ENCODE results near the gene DNMT3B. TPM values are rescaled to one million over a fixed set of nuclear protein-coding genes. Genes with fewer than 3 reads are reported as not detected.

Gene DNMT3B
- total and polyA plus RNA-seq, 2 donors (not counting 1 experiment from before 2014, with no cell fraction given) = 0.15 to 0.47 TPM

- no peaks in the 10 kb centered on the region for H3K4me1 ChIP-seq (ENCODE audit: control insufficient read depth in 2 of 2, insufficient read depth in 2 of 2, low read length in 2 of 2)
- POLR2A ChIA-PET = no interaction called here
Measured at GRCh38 chr20:32828029-32828680, 66.0 kb downstream of the DNMT3B start.

More at GRCh38 chr20:32828029-32828680, 66.0 kb downstream of the DNMT3B start:
- DNase-seq (no peak), ATAC-seq (ENCODE audit: low read depth) (no peak)
- Mint-ChIP-seq H3K9me3 (ENCODE audit: insufficient read depth) (no peaks in the 10 kb centered on the region), H3K4me1 (peaks cover 26% of the 10 kb centered on the region), H3K27me3 (no peaks in the 10 kb centered on the region), H3K27ac (no peak overlapping the region), H3K4me3 (no peak overlapping the region)
- Histone ChIP-seq H2AFZ (ENCODE audit: insufficient read depth, low read depth, low read length, poor library complexity, severe bottlenecking) (no peak overlapping the region), H3K27me3 (replicated peaks in 1 of 4; ENCODE audit: control extremely low read depth in 1 of 4, control insufficient read depth in 3 of 4, insufficient read depth in 4 of 4, low read length in 3 of 4) (no peaks in the 10 kb centered on the region), H3K27ac (ENCODE audit: low read length in 2 of 2) (no peak overlapping the region), H3K9ac (ENCODE audit: low read length) (no peak overlapping the region), H3K36me3 (replicated peaks in 1 of 2; ENCODE audit: control extremely low read depth in 1 of 2, control insufficient read depth in 1 of 2, extremely low read depth in 1 of 2, insufficient read depth in 2 of 2, low read length in 1 of 2) (peaks cover 16 to 40% of the 10 kb centered on the region in 2 experiments), H3K9me3 (ENCODE audit: control extremely low read depth in 1 of 3, control insufficient read depth in 2 of 3, insufficient read depth in 1 of 3, low read length in 2 of 3) (no peaks in the 10 kb centered on the region), H3K4me3 (ENCODE audit: control extremely low read depth in 1 of 5, extremely low read depth in 1 of 5, insufficient read depth in 1 of 5, low read depth in 2 of 5, low read length in 4 of 5) (no peak overlapping the region), H3K79me2 (ENCODE audit: control insufficient read depth, insufficient read depth, low read length) (peaks cover 93% of the 10 kb centered on the region), H4K20me1 (ENCODE audit: control insufficient read depth, insufficient read depth, low read length, poor library complexity, severe bottlenecking) (peaks cover 80% of the 10 kb centered on the region), H3K4me2 (replicated peaks; ENCODE audit: low read depth, low read length, poor library complexity, severe bottlenecking) (no peak overlapping the region)
- intact Hi-C loops (cut with micrococcal nuclease) = loop anchor here (10.0 kb wide), 1 partner anchor 987 kb away; the partner anchor contains the start of gene CHMP4B
- 100% methylated on average over 2 of the region's 4 CpGs for WGBS (ENCODE audit: insufficient coverage)
- CTCF ChIA-PET = interaction anchor here (1.0 kb wide), 1 partner anchor 38 kb away, joined by 3 read pairs; no protein-coding TSS in a partner anchor
- no peak for TF ChIP-seq EZH2 (IDR thresholded peaks at IDR 0.05; ENCODE audit: borderline replicate concordance, insufficient read depth, low read depth, low read length, poor library complexity, severe bottlenecking)
- TF ChIP-seq CTCF (IDR thresholded peaks at IDR 0.05) = no peak
